ENCODE data around the gene ARMC3. TPM values are rescaled to one million over a fixed set of nuclear protein-coding genes. Genes with fewer than 3 reads are reported as not detected.

The ARMC3 gene
- total and polyA plus RNA-seq, 9 of the 15 experiments (the other 6 are each of a cell fraction or from before 2014, with no cell fraction given), result 0.33 to 1.1 (median 0.62) TPM

- no peak for TF ChIP-seq ZBTB49 (CRISPR knock-in tag; IDR thresholded peaks at IDR 0.05; ENCODE audit: borderline replicate concordance)
- TF ChIP-seq ELF1 (tag; IDR thresholded peaks at IDR 0.05), result no peak
- no peak for TF ChIP-seq RBM34 (IDR thresholded peaks at IDR 0.05; ENCODE audit: borderline replicate concordance, insufficient read depth, low read length)
- TF ChIP-seq TAF9B (IDR thresholded peaks at IDR 0.05; ENCODE audit: partially characterized antibody), result no peak
- TF ChIP-seq ZNF263 (CRISPR knock-in tag; IDR thresholded peaks at IDR 0.05; ENCODE audit: borderline replicate concordance), result peak; percentile 76; the same call in 1 of the 2 replicates
- no peak for TF ChIP-seq ZNF24 (IDR thresholded peaks at IDR 0.05)
- no peak for TF ChIP-seq RUNX1 (IDR thresholded peaks at IDR 0.05; ENCODE audit: low read depth)
- TF ChIP-seq ZNF75A (CRISPR knock-in tag; IDR thresholded peaks at IDR 0.05), result no peak
- TF ChIP-seq ZNF551 (CRISPR knock-in tag; IDR thresholded peaks at IDR 0.05), result no peak
- TF ChIP-seq HLTF (IDR thresholded peaks at IDR 0.05), result no peak
- TF ChIP-seq TAF15 (IDR thresholded peaks at IDR 0.05; ENCODE audit: low read depth, low read length), result no peak
- no peak for TF ChIP-seq SRSF3 (IDR thresholded peaks at IDR 0.05; ENCODE audit: insufficient read depth, low read length)
- no peak for TF ChIP-seq ZNF23 (CRISPR knock-in tag; IDR thresholded peaks at IDR 0.05)
- no peak for TF ChIP-seq TCFL5 (CRISPR knock-in tag; conservative IDR thresholded peaks at IDR 0.05)
- no peak for TF ChIP-seq BCLAF1 (IDR thresholded peaks at IDR 0.05; ENCODE audit: borderline replicate concordance in 1 of 2, control insufficient read depth in 1 of 2, low read depth in 2 of 2, low read length in 1 of 2)
- no peak for TF ChIP-seq SIN3B (IDR thresholded peaks at IDR 0.05; ENCODE audit: low read depth)
- TF ChIP-seq MTF1 (CRISPR knock-in tag; IDR thresholded peaks at IDR 0.05; ENCODE audit: borderline replicate concordance), result no peak
- no peak for TF ChIP-seq U2AF2 (optimal IDR thresholded peaks at IDR 0.05; ENCODE audit: low read depth, low read length)
- TF ChIP-seq ZNF140 (CRISPR knock-in tag; IDR thresholded peaks at IDR 0.05), result no peak
- TF ChIP-seq EHMT2 (IDR thresholded peaks at IDR 0.05), result no peak
- no peak for TF ChIP-seq ZFX (CRISPR knock-in tag; IDR thresholded peaks at IDR 0.05)
- no peak for TF ChIP-seq ZNF707 (CRISPR knock-in tag; conservative IDR thresholded peaks at IDR 0.05)
- TF ChIP-seq ZNF174 (CRISPR knock-in tag; IDR thresholded peaks at IDR 0.05), result no peak
- TF ChIP-seq ZNF12 (CRISPR knock-in tag; IDR thresholded peaks at IDR 0.05), result no peak
- TF ChIP-seq SMAD4 (CRISPR knock-in tag; conservative IDR thresholded peaks at IDR 0.05), result peak; percentile 62; the same call in 1 of the 2 replicates
- TF ChIP-seq NUFIP1 (IDR thresholded peaks at IDR 0.05; ENCODE audit: partially characterized antibody), result no peak
- TF ChIP-seq JUNB (CRISPR knock-in tag; conservative IDR thresholded peaks at IDR 0.05), result no peak
- TF ChIP-seq SMARCE1 (IDR thresholded peaks at IDR 0.05), result 0 out of 2 replicates have a peak, but pooled peaks have one; percentile 32
Measured at GRCh38 chr10:23053036-23053435, 125.2 kb downstream of the ARMC3 start (continued).

Measured in K562 (cell line).